ENCODE results near the gene PPP1R26.

The PPP1R26 gene

DNA sequence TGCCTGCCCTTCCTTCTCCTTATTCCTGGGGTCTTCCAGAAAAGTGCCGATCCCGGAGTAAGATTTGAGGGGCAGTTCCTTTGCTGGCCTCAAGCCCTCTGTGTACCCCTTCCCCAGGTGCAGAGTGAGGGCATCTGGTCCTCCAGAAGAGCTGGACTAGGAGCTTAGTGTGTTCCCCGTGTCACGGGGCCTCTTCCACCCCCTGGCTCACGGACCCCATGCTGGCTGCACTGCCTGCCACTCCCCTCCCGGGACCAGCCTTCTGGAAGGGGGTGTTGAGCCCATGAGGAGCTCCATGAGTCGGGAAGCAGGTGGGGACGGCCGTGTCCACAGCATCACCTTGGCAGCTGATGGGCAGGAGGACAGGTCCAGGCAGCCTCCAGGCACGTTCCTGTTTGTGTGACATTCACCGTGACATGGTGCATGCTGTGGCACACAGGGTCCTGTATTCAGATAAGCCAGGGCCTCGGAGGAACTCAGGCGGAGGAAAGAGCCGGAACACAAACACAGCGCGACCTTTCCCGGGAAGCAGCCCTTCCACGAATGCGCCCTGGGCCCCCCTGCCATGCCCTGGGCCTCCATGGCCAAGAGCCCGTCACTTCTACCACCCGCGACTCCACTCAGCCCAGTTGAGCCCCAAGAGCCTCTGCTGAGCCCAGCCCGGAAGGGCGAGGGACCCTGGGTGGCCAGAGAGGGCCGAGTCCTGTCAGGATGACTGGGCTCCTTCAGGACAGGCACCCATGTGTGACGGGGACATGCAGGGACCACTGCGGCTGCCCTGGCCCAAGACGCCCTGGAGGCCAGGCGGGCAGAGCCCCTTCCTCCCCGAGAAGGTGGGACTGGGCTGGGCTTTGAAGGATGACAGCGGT lies 35.7 kb downstream of the PPP1R26 start:
- no peak overlapping the region for H3K4me3 ChIP-seq (ENCODE audit: control insufficient read depth, low read depth, low read length)
- TF ChIP-seq CTCF (IDR thresholded peaks at IDR 0.05; ENCODE audit: control insufficient read depth, insufficient read depth, low read depth, low read length, missing control alignments), result no peak
- no peak for DNase-seq (ENCODE audit: low read depth)

- no peak for TF ChIP-seq CTCF (IDR thresholded peaks at IDR 0.05; ENCODE audit: control insufficient read depth, insufficient read depth, low read depth, low read length, missing control alignments)
- DNase-seq (ENCODE audit: low read depth), result no peak
- H3K4me3 ChIP-seq (ENCODE audit: control insufficient read depth, low read depth, low read length), result no peak overlapping the region
Observed at GRCh38 chr9:135516132-135516860, 36.7 kb downstream of the PPP1R26 start.

GRCh38 chr9:135517407-135517822 lies 37.8 kb downstream of the PPP1R26 start:
- no peak for DNase-seq (ENCODE audit: low read depth)
- H3K4me3 ChIP-seq (ENCODE audit: control insufficient read depth, low read depth, low read length), result no peak overlapping the region
- TF ChIP-seq CTCF (IDR thresholded peaks at IDR 0.05; ENCODE audit: control insufficient read depth, insufficient read depth, low read depth, low read length, missing control alignments), result no peak

DNA sequence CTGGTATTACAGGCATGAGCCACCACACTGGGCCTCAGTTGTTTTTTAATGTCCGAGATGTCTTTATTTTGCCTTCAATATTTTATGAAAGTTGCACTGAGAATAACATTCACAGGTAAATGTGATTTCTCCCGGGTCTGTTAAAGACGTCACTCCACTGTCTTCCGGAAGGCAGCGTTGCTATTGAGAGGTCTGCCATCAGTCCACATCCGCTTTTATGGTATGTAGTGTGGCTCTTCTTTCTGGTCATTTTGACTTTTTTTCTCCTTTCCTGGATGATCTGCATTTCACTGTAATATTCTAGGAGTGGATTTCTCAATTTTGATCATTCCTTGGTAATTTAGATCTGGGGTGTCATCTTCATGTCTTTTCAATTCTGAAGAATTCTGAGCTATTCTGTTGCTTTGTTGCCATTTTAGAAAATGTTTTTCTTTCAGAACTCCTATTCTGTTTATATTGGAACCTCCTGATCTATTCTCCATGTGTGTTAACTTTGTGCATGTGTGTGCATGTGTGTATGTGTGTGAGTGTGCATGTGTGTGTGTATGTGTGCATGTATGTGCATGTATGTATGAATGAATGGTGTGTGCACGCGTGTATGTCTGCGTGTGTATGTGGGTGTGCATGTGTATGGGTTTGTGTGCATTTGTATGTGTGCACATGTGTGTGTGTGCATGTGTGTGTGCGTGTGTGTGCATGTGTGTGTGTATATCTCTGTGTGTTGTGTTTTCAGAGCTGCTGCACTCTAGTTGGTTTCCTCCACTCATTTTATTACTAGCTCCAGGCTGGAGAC lies 39.8 kb downstream of the PPP1R26 start:
- H3K4me3 ChIP-seq (ENCODE audit: control insufficient read depth, low read depth, low read length), result no peak overlapping the region

DNA sequence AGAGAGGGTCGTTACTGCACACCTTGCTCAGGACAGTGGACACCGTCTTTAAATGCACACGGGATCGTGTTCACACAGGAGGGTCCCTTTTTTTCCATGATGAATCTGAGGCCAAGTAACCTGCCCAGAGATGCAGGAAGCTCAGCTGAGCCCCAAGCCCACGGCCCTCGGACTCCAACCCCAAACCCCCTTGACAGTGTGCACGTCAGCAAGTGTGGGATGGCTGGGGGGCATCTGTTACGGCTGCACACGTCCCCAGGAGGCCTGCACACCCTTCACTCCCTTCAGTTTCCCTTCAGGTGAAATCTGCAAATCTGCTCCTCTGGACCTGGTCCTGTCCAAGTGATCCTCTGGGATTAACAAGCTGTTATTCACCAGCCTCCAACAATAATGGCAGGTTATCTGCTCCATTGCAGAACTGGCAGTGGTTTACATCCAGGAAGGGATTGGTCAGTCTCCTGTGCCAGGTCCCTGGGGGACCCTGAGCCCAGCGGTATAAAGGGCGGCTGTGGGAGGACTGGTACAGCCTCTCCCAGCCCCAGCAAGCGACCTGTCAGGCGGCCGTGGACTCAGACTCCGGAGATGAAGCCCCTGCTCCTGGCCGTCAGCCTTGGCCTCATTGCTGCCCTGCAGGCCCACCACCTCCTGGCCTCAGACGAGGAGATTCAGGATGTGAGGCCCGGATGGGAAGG lies 41.5 kb downstream of the PPP1R26 start, which contains the start of gene LCN1:
TSS of gene LCN1 (plus strand) at position 525 of the 692 bp plus-strand sequence. CDS start at position 583, 58 bp downstream.
- TF ChIP-seq CTCF (IDR thresholded peaks at IDR 0.05; ENCODE audit: control insufficient read depth, insufficient read depth, low read depth, low read length, missing control alignments), result no peak
- no peak for DNase-seq (ENCODE audit: low read depth)
- no peak within 1 kb of the TSS for H3K4me3 ChIP-seq (ENCODE audit: control insufficient read depth, low read depth, low read length)

More for the DNA sequence above, 39.8 kb downstream of the PPP1R26 start:
- TF ChIP-seq CTCF (IDR thresholded peaks at IDR 0.05; ENCODE audit: control insufficient read depth, insufficient read depth, low read depth, low read length, missing control alignments), result no peak
- DNase-seq (ENCODE audit: low read depth), result no peak

Measured in AG09309 (cell line).